ENCODE results near the gene RGCC.
A peak's percentile ranks its signal among the peaks of the same experiment; 100 is the strongest.

Gene RGCC

DNA sequence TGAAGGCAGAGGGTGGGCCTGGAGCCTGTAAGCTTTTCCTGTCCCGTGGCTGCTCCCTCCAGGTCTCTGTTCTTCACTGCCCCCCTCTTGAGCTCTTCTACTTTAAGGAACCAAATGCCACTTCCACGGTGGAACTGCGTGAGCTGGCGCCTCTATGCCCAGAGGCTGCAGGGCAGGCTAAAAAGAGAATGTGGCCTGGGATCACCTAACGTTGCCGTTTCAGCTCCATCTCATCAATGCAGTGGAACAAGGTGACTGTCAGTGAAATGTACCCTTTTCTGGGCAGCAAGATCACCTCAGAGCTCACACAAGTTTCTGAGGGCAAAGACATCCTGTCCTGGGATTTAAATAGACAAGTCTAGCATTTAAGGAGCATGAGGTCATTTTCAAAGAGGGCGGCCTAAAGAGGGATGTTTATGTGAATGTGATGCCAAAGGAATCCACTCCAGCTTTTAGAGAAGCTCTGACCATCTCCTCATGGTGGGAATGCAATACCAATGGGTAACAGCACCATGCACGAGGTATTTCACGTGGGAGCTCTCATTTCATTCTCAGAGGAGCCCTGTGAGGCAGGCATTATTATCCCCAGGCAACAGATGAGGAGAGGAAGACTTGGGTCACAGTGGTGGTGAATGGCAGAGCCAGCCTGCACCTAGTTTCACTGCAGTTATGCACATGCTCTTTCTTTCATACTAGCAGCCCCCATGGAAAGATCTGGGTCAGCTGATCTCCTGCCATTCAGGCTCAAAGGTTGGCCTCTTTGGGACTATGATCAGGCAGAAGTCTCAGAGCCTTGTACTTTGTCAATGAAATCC, 39.3 kb downstream of the RGCC start:
- TF ChIP-seq, protein P1, sequence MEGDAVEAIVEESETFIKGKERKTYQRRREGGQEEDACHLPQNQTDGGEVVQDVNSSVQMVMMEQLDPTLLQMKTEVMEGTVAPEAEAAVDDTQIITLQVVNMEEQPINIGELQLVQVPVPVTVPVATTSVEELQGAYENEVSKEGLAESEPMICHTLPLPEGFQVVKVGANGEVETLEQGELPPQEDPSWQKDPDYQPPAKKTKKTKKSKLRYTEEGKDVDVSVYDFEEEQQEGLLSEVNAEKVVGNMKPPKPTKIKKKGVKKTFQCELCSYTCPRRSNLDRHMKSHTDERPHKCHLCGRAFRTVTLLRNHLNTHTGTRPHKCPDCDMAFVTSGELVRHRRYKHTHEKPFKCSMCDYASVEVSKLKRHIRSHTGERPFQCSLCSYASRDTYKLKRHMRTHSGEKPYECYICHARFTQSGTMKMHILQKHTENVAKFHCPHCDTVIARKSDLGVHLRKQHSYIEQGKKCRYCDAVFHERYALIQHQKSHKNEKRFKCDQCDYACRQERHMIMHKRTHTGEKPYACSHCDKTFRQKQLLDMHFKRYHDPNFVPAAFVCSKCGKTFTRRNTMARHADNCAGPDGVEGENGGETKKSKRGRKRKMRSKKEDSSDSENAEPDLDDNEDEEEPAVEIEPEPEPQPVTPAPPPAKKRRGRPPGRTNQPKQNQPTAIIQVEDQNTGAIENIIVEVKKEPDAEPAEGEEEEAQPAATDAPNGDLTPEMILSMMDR (IDR thresholded peaks at IDR 0.05; ENCODE audit: low read depth, low read length, missing control alignments): no peak
- DNase-seq (ENCODE audit: low read depth): no peak
- no peak overlapping the region for H3K4me3 ChIP-seq (ENCODE audit: low read depth, low read length)

DNA sequence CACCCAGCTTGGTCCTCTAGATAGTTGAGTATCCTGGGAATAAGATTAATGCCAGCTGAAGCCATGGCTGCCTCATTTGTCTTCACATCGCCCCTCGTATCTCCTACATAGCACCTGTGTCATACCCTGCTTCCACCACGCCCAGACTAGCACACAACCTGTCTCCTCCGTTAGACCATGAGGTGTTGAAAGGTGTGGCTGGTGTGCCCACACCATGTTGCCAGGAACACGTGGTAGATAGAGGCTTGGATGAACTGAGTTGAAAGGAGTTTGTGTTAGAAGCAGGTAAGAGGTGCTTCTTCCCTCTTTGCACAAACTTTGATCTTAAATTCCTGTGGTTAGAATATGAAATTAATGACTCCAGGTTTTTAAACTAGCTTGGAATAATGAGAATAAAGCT, 40.1 kb downstream of the RGCC start:
- no peak overlapping the region for H3K4me3 ChIP-seq (ENCODE audit: low read depth, low read length)
- TF ChIP-seq, protein P1 (IDR thresholded peaks at IDR 0.05; ENCODE audit: low read depth, low read length, missing control alignments): no peak
- no peak for DNase-seq (ENCODE audit: low read depth)

DNA sequence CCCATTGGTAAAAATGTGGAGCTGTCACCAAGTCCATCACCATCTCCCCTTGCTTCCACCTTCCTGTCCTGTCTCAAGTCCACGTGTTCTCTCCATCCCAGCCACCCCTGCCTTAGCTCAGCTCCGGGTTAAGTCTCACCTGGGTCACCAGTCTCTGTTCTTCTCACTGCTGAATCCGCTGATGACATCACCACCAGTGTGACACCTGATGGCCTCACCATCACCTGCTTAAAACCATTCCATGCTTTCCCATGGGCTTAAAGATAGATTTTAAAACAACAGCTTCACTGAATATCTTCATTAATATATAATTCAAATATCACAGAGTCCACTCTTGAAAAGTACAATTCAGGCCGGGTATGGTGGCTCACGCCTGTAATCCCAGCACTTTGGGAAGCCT, 42.1 kb downstream of the RGCC start:
- TF ChIP-seq, protein P1 (IDR thresholded peaks at IDR 0.05; ENCODE audit: low read depth, low read length, missing control alignments): no peak

DNA sequence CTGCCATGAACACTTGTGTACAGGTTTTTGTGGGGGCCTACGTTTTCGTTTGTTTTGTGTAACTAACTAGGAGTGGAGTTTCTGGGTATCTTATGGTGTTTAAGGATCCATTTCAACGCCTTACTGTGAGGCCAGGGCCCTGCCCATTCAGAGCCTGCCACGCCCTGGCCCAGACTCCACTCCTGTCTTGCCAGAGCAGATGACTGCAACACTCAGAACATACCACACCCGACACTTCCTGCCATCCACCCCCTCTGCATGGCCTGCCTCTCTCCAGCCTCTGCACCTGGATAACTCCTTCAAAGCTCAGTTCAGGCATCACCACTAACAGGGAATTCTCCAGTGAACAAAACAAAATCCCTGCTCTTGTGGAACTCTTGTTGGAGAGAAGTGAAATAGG, 43.2 kb downstream of the RGCC start:
- peak; percentile 52 for DNase-seq (ENCODE audit: low read depth)
- TF ChIP-seq, protein P1 (IDR thresholded peaks at IDR 0.05; ENCODE audit: low read depth, low read length, missing control alignments): no peak
- H3K4me3 ChIP-seq (ENCODE audit: low read depth, low read length): no peak overlapping the region

More for the DNA sequence above, 42.1 kb downstream of the RGCC start:
- H3K4me3 ChIP-seq (ENCODE audit: low read depth, low read length): no peak overlapping the region
- DNase-seq (ENCODE audit: low read depth): no peak

DNA sequence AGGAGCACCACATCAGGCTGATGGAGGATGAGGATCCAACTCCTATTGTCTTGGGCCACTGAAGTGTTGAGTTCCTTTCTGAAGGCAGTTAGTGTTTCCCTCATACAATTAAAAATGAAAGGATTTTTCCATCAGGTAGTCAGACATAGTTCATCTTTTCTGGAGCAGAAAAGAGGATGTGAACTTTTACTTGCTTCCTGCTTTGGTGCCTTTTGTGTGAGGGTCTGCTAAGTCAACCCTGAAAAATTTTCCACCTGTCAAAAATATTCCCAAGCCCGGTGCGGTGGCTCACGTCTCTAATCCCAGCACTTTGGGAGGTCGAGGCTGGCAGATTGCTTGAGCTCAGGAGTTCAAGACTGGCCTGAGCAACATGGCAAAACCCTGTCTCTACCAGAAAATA, 43.9 kb downstream of the RGCC start:
- TF ChIP-seq, protein P1 (IDR thresholded peaks at IDR 0.05; ENCODE audit: low read depth, low read length, missing control alignments): no peak
- no peak for DNase-seq (ENCODE audit: low read depth)
- H3K4me3 ChIP-seq (ENCODE audit: low read depth, low read length): no peak overlapping the region

DNA sequence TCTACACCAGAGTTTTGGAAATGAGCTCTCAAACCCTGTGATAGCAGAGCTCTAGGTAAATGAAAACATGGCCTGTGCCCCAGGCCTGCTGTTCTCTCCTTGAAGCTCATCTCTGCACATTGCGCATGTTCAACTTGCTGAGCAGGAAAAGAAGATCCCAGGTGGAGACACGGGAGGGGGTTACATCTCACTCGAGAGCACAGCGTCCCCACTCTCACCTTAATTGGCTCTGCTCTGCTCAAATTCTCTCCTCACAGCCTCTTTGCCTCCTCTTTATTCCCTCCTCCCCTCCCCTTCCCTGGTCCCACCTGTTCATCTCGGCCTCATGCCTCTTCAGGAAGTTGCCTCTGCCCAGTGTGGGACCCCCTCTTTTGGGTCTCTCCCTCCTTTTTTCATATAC, 44.7 kb downstream of the RGCC start:
- TF ChIP-seq, protein P1 (IDR thresholded peaks at IDR 0.05; ENCODE audit: low read depth, low read length, missing control alignments): no peak
- H3K4me3 ChIP-seq (ENCODE audit: low read depth, low read length): peak overlapping the region; percentile 10; the same call in 1 of the 2 replicates
- DNase-seq (ENCODE audit: low read depth): no peak

DNA sequence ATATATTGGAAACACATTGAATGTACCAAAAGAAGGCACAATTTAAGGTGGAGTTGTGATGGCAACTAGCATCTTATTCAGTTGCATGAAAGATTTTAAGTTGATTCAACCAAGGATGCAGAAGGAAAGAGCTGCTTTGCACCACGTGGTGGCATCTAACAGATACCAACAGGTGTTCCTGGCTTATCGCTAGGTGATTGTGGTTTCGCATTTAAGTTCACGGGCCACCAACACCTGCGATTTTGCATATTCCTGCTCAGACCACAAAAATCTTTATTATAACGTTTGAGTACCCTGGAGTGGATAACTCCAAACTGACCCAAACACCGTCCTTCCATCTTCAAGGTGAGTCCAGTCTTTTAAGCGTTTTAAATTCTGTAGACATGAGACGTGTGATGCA, 45.3 kb downstream of the RGCC start:
- peak; percentile 88 for DNase-seq (ENCODE audit: low read depth)
- H3K4me3 ChIP-seq (ENCODE audit: low read depth, low read length): no peak overlapping the region
- TF ChIP-seq, protein P1 (IDR thresholded peaks at IDR 0.05; ENCODE audit: low read depth, low read length, missing control alignments): no peak

All from GM12864 (cell line).